Right ventricle myocardium inferior (tissue), 1 donor: ENCODE results near the gene SYNM. TPM values are rescaled to one million over a fixed set of nuclear protein-coding genes. Genes with fewer than 3 reads are reported as not detected.

Experiments
- ATAC-seq: fragments of 200-7000 bp; cut with Tn5 transposase; one replicate; pipeline ENCODE4 v1.9.1; 2020; ENCODE audit warnings: mild to moderate bottlenecking, moderate library complexity
- DNase-seq: peaks from one replicate; pipeline ENCODE4 v3.0.0; 2021; ENCODE audit errors: missing footprints
- intact Hi-C: fragments of 100-400 bp; cut with DNase I; formaldehyde crosslinking; loops from one replicate; pipeline ENCODE4 v1.11.0; 2022
- total RNA-seq: library from RNA; stranded (reverse); fragmentation: NEBNext Ultra II Directional; extraction: Animal tissue kit (Norgen Biotek cat#: 25700); gene quantifications from one replicate; pipeline ENCODE4 v1.2.1, GENCODE V29; 2021
- donor health status: DM: no; HTN: yes; CAD: no; lungs with severe emphysema.

Gene SYNM
- total RNA-seq, 1 donor from 2014 or later, result 311 TPM

DNA sequence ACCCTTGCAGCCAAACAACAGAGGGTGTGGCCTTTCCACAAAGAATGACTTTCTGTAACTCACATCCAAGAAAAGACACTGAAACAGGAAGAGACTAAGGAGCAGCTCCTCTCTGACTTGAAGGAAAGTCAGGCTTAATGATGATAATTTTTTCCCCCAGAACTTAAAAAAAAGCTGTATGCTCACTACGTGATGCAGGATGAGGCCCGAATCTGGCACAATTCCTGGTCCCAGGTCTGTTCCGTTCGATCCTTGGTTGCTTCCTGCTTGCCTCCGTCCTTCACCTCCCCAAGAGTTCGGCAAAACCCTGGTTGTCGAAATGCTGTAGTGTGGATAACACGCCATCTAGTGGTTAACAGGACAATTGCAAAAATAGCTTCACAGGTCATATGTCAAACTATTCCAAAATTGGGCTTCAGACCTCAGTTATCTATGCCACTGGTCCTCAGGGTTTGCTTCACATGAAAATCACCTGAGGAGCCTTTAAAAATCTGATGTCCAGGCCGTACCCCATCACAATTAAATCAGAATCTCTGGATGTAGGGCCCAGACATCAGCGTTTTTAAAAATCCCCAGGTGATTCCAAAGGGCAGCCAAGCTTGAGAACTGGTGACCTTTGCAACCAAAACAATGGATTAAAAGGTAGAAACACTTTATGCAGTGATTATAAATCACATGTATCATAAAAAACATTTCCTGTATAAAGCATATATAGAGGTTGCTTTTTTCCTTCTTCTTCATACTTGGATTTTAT, 28.1 kb upstream of the SYNM start:
- intact Hi-C loops, result loop anchor here (1.0 to 5.0 kb wide), 2 partner anchors 557 to 634 kb away; no protein-coding TSS in a partner anchor
- ATAC-seq (peak; percentile 87), DNase-seq (no peak)

- no peak for DNase-seq
- intact Hi-C loops, result no loop called here
- ATAC-seq, result no peak
Measured at GRCh38 chr15:99082798-99083197, 22.1 kb upstream of the SYNM start.

DNA sequence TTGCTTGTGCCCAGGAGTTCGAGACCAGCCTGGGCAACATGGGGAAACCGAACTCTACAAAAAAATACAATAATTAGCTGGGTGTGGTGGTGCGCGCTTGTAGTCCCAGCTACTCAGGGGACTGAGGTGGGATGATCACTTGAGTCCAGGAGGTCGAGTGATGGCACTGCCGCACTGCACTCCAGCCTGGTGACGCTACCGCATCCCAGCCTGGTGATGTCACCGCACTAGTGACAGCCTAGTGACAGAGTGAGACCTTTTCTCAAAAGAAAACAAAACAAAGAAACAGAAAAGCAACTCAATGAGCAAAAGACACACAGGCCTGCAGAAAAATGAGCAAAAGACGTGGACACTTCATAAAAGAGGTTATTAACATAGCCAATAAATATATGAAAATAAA, 19.9 kb upstream of the SYNM start:
- ATAC-seq, result no peak
- intact Hi-C loops, result no loop called here
- no peak for DNase-seq

- ATAC-seq, result no peak
- no peak for DNase-seq
- intact Hi-C loops, result no loop called here
Measured at GRCh38 chr15:99085413-99086326, 19.2 kb upstream of the SYNM start.

GRCh38 chr15:99086327-99086667, 18.6 kb upstream of the SYNM start:
- ATAC-seq, result no peak
- intact Hi-C loops, result no loop called here
- no peak for DNase-seq

GRCh38 chr15:99087405-99087943, 17.4 kb upstream of the SYNM start:
- intact Hi-C loops, result no loop called here
- no peak for DNase-seq
- no peak for ATAC-seq

- intact Hi-C loops, result no loop called here
- DNase-seq (no peak), ATAC-seq (no peak)
Measured at GRCh38 chr15:99090011-99090699, 14.7 kb upstream of the SYNM start.

DNA sequence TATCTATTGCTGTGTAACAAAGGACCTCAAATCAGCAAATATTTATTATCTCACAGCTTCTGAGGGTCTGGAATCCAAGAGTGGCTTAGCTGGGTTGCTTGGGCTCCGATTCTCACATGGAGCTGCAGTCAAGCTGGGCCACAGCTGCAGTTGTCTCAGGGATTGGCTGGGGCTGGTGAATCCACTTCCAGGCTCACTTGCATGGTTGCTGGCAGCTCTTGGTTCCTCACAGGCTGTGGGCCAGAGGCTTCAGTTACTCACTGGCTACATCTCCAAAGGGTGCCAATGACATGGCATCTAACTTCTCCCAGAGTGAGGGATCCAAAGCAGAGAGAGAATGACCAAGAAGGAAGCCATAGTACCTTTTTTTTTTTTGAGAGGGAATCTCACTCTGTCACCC, 13.9 kb upstream of the SYNM start:
- ATAC-seq, result no peak
- intact Hi-C loops, result no loop called here
- DNase-seq, result no peak

DNA sequence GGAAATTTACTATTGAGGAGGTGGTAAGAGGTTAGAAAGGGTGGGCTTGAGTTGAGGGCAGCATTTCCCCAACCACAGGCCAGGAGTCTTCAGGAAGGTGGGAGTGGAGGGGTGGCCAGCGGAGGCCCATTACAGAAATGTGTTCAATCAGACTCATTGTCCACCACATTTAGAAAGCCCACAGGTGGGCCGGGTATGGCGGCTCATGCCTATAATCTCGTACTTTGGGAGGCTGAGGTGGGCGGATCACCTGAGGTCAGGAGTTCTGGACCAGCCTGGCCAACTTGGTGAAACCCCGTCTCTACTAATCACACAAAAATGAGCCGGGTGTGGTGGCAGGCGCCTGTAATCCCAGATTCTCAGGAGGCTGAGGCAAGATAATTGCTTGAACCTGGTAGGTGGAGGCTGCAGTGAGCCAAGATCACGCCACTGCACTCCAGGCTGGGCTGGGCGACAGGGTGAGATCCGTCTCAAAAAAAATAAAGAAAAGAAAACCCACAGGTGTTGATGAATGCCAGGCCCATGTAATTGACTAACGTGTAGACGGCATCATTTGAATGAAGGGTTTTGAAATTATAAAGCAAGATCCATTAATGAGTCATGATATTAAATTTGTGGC, 12.2 kb upstream of the SYNM start:
- intact Hi-C loops, result no loop called here
- no peak for ATAC-seq
- DNase-seq, result no peak

DNA sequence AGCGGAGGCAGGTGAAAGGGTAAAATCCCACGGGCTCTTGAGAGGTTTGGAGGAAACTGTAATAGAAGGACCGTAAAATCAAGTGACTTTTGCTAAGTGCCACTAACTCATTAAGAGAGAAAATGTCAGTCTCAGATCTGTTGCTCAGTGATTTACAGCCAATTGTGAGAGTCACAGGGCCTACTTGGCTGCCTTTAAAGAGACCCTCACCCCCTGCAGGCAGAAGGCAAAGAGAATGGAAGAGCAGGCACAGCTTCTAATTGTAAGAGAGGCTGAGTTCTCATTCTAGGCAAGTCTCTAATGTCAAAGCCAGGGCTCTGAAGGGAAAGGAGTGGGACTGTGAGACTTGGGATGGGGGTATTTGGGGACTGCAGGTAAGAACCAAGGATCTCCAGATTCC, 9.3 kb upstream of the SYNM start:
- ATAC-seq (no peak), DNase-seq (no peak)
- intact Hi-C loops, result no loop called here

DNA sequence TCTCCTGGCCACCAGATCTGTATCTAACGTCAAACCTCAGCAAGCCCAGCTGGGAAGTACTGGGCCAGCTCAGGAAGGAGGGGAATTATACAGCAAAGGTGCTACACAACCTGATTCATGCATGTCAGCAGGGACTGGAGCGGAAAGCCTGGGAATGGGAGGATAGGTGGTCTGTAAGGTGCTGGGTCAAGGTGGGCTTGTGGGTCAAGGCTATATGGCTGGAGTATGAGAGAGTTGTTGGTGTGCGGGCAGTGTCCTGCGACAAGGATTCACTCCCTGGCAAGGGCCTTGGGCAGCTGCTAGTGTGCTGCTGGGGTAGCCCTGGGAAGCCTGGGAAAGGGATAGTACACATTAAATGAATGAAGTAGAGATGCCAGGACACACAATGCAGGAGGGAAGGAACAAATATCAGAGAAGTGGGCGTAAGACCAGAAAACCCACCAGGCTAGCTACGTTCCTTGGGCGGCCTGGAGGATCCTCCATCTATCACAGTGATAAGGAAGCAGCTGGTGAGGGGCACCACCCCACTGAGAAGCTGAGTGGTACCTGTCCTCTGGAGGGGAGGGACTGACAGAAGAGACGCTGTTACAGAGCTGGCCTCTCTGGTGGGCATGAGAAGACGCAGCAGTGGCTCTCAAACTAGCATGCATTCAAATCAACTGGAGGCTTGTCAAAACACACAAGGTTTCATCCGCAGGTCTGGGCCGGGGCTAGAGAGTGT, 8.5 kb upstream of the SYNM start:
- intact Hi-C loops, result no loop called here
- ATAC-seq (no peak), DNase-seq (no peak)

DNA sequence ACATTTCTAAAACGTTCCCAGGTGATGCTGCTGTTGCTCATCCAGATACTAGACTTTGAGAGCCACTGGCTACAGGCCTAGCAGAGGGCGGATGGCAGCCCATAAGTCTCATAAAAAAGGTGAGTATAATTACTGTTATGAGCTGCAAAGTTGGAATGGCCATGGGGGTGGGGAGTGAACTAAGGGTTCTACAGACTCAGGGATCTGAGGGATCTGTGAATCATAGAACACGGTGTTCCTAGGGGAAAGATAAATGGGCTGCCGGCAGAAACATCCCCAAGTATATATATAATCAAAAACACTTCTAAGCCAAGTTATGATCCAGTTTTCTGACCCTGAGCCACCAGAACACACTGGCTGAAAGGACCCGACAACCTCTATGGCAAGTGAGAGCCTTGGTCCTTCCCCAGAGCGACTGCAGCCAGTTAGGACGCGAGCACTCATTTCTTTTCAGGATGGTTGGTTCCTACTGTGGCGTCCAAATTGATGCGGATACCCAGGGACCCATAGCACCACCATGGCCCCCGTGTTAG, 7.9 kb upstream of the SYNM start:
- DNase-seq (no peak), ATAC-seq (no peak)
- intact Hi-C loops, result no loop called here

GRCh38 chr15:99097441-99098410, 7.2 kb upstream of the SYNM start:
- DNase-seq (no peak), ATAC-seq (no peak)
- intact Hi-C loops, result no loop called here

DNA sequence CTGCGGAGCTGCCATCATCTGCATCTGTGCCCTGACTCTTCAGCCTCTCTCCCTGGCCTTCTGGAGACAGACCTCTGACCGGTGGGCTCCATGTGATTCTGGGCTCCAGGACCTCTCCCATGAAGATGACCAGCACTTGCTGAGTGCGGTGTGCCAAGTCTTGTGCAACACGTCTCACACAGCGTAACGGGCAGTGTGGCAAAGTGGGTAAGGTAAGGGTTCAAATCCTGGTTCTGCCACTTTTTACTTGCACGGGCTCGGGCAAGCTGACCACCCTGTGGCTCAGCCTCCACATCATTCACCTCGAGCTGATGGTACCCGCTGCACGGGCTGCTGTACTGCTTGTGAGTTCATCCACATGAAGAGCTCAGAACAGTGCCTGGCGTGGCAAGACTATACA, 6.5 kb upstream of the SYNM start:
- intact Hi-C loops, result no loop called here
- DNase-seq (no peak), ATAC-seq (no peak)

GRCh38 chr15:99098991-99099390, 5.9 kb upstream of the SYNM start:
- ATAC-seq, result no peak
- intact Hi-C loops, result no loop called here
- no peak for DNase-seq

DNA sequence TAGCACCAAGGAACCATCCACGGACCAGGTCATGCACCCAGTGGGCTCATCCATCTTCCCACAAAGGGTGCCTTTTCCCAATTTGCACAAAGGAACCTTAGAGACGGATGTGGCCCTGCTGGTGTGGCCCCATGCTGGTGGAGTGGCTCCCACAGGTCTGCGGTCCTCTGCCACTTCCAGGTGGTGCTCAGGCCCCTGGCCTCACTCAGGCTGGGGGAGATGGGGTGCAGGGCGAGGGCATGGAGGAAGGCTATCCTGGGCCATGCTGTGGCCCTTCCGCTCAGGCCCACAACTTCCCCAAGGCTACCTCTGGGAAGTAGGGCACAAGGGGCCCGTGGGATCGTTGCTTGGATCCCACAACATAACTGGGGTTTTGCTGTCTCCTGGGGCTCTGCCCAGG, 5.2 kb upstream of the SYNM start:
- DNase-seq (no peak), ATAC-seq (no peak)
- intact Hi-C loops, result loop anchor here (1.0 to 10.0 kb wide), 3 partner anchors 73 to 635 kb away; partner anchors contain the start of gene LYSMD4
